Prostate gland (tissue), 2 donors: Measurements from ENCODE around the gene CAMK1.

Experiments
- CTCF ChIP-seq, 4 experiments: fragments of 200-600 bp in 2 of 4; fragments of 450-650 bp in 2 of 4; sonication (generic) in 2 of 4; IDR thresholded peaks; 1 replicate in 3 of 4; 2 replicates in 1 of 4; pipeline ENCODE4 v1.5.1; 2016 to 2019; ENCODE audit warnings: antibody characterized with exemption in 4 of 4, mild to moderate bottlenecking in 2 of 4, moderate library complexity in 2 of 4
- POLR2A ChIP-seq: fragments of 450-650 bp; IDR thresholded peaks from one replicate; pipeline ENCODE4 v1.6.1; 2016; ENCODE audit warnings: antibody characterized with exemption, mild to moderate bottlenecking

GRCh38 chr3:9781978-9782603 is 12.3 kb upstream of the CAMK1 start:
- TF ChIP-seq CTCF (IDR thresholded peaks at IDR 0.05) (no peak), POLR2A (no peak)
